GM18873 (cell line): ENCODE measurements around the gene SSTR5.
"Not testable (repeated sequence)": the region's sequence is repeated elsewhere in the genome, so short reads cannot be mapped to it uniquely, and the experiment has no call there.

Experiments used
- ATAC-seq: cut with Tn5 transposase; IDR thresholded peaks from one replicate; pipeline ENCODE4 v1.9.1; 2021; ENCODE audit warnings: mild to moderate bottlenecking, moderate library complexity, moderate number of reproducible peaks; ENCODE audit not compliant: unreplicated experiment, low FRiP score

SSTR5 gene

DNA sequence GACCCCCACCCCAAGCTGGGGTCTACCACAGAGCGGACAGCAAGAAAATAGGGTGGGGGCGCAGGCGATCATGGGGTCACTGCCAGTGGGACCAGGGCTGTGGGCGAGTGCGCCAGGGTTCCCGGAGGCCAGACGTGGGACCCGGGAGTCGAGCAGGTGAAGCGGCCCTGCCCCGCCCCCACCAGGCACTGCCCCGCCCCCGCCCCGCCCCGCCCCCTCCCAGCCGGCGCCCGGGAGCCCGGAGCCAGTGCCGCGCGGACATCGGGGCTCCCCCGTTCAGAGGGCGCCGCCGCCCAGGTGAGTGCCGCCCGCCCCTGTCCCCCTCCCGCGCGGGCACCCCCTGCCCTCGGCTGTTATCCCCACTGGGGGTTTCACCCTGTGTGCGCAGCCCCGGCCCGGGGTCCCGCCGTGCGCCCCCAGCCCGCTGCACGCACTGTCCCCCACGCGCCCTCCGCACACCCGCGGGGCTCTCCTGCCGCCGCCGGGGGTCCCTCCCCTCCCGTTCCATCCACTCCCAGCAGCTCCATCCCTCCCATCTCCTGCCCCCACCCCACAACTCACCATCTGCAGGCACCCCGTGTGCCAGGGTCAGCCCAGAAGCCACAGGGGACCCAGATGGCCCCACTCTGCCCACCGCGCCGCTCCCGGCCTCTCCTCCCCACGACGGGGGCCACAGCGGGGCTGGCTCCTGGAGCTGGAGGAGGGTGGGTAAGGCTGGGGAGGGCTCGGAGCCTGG is at the start of gene SSTR5:
Gene SSTR5, plus strand, starts transcription at position 222 of the 736 bp plus-strand sequence. CDS start 6,122 bp downstream, outside the sequence.
- ATAC-seq: no peak

DNA sequence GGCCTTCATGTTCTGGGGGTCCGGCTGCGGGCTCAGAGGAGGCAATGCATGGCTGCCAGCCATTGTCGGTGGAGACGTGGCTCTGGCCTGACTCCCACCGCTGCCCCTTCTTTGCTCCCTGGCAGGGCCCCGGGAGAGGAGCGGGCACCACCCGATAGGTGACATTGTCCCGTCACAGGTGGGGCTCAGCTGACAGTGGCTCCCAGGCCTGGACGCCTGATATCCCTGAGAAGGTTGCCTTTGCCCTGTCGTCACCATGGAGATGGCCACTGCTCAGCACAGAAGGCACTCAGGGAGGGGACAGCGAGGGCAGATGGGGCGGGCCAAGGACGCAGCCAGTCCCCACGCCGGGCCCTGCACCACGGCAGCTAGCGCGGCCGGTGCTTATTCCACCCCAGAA is 48.4 kb upstream of the SSTR5 start:
- no peak for ATAC-seq

DNA sequence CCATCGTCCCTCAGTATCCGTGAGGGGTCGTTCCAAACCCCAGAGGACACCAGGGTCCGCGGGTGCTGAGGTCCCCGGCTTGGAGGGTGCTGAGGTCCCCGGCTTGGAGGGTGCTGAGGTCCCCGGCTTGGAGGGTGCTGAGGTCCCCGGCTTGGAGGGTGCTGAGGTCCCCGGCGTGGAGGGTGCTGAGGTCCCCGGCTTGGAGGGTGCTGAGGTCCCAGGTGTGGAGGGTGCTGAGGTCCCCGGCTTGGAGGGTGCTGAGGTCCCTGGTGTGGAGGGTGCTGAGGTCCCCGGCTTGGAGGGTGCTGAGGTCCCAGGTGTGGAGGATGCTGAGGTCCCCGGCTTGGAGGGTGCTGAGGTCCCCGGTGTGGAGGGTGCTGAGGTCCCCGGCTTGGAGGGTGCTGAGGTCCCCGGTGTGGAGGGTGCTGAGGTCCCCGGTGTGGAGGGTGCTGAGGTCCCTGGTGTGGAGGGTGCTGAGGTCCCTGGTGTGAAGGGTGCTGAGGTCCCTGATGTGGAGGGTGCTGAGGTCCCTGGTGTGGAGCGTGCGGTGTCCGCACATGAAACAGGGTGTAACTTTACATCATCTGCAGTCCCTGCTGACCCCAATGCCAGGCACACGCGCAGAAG is 47.3 kb upstream of the SSTR5 start:
- not testable (repeated sequence) for ATAC-seq

DNA sequence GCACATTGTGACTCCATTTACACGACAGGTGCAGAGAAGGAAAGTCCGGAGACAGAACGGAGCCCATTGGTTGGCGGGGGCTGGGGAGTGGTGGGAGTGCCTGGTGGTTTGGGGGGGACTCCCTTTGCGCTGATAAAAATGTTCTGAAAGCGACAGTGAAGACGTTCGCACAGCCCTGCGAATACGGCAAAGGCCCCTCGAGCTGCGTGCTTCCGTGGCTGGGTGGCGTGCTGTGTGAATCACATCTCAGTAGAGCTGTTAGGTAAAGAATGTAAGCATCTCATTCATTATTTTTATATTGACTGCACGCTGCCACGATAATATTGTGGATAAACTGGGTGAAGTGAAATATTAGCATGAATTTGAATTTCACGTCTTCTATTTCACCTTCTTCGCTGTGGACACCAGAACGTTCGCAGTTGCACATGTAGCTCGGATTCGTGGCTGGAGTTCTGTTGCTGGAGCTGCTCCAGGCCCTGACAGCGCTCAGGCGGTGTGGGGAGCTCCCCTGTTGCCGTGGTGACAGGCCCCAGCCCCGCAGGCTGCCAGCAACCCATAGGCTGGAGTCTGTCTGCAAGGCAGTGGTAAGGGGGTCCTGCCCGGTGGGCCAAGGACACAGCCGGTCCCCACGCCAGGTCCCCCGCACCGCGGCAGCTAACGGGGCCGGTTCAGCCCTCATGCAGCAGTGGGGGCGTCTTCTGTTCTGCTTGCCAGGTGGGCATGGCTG is 46.3 kb upstream of the SSTR5 start:
- no peak for ATAC-seq

DNA sequence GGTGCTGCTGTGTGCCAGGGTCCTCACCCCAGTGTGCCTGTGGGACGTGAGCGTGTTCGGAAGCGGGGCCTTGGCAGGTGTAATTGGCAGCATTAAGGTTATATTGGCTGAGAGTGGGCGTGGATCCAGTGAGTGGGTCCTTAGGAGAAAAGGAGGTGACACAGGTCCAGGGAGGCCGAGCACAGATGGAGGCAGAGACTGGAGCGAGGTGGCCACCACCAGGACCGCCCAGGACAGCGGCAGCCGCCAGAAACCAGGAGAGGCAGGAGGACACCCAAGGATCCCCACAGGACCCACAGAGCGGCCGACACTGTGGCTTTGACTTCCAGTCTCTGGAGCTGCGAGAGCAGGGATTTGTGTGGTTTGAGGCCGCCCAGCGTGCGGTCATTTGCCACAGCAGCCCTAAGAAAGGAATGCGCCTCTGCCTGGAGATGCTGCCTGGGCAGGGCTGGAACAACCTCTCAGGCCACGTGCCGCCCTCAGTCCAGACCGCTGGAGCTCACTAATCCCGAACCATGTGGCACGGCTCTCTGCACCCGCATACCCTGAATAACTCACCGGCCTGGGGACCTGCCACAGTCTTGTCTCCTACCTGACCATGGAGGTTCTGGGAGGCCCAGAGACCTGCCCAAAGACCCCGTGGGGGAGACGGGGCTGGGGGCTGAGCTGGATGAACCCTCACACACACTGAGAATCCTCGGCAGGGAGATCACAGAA is 45.6 kb upstream of the SSTR5 start:
- no peak for ATAC-seq

DNA sequence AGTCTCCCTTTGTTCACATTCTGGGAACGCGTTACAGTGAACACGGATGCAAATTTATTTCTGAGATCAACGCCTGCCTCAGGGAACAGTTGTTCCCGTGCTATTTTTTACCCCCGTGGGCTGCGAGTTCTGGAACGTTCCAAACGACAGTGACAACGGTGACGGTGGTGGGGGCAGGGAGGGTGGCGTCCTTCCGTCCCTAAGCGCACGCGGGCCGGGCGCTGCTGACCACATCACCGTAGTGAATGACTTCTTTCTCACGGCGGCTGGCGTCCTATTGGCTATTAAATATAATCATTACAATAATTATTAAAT is 45.1 kb upstream of the SSTR5 start:
- ATAC-seq: no peak

DNA sequence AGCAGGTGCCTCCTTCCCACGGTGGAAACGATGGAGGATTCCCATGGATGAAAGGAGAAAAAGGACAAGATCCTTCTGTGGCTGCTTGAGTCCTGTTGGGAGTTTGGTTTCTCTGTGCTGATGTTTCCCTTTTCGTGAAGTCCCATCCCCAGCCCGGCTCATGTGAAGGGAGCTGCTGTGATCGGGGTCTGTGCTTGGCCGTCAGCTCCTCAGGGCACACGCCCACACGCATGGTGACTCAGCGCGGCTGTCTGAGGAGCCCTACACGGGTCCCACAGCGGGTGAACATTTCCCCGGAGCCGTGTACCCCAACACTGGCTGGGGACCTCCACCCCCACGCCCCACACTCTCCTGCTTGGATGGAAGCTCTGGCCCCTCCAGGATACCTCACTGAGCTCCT is 44.5 kb upstream of the SSTR5 start:
- no peak for ATAC-seq

DNA sequence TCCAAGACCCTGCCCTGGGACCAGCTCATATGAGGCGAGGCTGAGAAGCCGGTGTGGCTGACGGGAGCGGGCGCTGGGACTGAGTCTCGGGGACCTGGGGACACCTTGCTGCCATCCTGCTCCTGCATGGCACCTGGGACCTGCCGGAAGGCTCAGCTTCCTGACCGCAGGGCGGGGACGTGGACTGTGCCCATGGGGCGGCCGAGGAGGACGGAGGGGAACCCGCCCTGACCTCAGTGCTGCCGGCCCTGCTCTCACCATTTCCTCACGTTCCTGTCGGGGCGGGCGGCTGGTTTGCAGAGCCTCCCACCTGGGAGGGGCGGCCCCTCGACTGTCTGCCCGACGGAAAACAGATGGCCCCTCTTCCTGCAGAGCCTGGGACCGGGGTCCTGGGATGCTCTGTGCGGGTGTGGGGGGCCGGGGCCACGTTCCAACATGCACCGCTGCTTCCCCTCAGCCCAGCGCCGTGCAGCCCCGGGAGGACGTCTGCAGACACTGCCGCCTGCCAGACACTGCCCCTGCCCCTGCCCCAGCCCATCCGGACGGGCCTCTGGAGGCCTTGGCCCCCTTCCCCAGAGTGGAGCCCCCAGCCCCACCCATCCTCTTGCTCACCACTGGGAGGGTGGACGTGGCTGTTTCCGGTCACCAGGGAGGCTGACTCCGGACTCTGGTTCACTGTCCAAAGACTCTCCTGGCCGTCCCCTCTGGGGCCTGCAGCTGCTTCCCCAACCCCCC is 43.9 kb upstream of the SSTR5 start:
- ATAC-seq: no peak

DNA sequence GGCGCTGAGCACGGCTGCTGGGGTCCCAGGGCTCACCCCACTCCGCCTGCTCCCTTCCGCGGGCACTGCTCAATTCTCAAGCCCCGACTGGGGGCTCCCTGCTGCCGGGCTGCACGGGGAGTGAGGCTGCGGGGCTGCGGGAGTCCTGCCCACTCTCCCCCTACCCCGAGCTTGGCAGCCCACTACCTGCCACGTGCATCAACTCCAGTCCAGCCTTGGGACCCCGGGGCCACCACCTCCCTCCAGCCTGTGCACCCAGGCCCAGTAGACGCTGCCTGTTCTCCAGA is 43.3 kb upstream of the SSTR5 start:
- no peak for ATAC-seq

DNA sequence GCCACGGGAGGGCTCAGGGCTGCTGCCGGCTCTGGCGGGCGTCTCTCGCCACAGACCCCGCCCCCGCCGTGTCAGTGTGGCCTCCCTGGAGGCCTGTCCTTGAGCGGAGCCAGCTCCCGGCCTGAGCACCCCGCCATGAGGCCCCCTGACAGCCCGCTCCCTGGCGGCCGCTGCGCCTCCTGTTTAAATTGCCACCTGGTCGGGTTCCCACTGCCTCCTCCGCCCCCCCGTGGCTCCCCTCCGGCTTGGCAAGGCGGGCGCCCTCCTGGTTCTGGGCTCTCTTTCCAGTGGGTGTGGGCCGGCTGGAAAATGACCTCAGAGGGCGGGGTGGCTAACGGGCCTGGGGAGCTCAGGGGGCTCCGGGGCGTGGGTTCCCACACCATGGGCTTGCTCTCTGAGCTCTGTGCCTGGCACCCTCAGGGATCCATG is 42.1 kb upstream of the SSTR5 start:
- no peak for ATAC-seq

DNA sequence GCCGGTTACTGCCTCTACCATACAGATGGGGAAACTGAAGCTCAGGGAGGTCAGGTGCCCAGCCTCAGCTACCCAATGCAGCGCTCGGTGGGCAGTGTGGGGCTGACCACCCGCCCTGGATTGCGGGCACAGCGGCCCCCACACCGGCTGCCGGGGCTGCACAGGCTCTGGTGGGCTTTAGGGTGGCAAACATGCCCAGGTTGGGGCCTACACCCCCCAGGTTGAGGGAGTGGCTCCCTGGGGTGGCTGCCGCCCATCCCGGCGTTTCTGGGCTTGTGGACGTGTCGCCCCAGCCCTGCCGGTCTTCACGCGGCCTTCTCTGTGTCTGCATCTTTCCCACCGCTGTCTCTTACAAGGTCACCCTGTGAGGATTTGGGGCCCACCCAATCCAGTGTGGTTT is 40.9 kb upstream of the SSTR5 start:
- ATAC-seq: no peak

DNA sequence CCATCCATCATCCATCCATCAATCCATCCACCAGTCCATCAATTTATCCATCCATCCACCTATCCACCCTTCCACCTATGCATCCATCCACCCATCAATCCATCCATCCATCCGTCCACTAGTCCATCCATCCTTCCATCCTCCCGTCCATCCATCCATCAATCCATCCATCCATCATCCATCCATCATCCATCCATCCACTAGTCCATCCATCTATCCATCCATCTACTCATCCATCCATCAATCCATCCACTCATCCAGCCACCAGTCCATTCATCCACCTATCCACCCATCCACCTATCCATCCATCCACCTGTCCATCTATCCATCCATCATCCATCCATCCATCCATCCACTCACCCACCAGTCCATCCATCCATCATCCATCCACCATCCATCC is 39.9 kb upstream of the SSTR5 start:
- no peak for ATAC-seq

DNA sequence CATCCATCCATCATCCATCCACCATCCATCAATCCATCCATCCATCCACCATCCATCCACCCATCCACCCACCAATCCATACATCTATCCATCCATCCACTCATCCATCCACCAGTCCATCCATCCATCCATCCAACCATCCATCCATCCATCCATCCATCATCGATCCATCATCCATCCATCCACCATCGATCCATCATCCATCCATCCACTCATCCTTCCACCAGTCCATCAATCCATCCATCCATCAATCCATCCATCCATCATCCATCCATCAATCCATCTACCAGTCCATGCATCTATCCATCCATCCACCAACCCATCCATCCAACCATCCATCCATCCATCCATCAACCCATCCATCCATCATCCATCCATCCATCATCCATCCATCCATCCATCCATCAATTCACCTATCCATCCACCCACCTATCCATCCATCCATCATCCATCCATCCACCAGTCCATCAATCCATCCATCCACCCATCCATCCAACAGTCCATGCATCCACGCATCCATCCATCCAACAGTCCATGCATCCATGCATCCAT is 39.3 kb upstream of the SSTR5 start:
- no peak for ATAC-seq

DNA sequence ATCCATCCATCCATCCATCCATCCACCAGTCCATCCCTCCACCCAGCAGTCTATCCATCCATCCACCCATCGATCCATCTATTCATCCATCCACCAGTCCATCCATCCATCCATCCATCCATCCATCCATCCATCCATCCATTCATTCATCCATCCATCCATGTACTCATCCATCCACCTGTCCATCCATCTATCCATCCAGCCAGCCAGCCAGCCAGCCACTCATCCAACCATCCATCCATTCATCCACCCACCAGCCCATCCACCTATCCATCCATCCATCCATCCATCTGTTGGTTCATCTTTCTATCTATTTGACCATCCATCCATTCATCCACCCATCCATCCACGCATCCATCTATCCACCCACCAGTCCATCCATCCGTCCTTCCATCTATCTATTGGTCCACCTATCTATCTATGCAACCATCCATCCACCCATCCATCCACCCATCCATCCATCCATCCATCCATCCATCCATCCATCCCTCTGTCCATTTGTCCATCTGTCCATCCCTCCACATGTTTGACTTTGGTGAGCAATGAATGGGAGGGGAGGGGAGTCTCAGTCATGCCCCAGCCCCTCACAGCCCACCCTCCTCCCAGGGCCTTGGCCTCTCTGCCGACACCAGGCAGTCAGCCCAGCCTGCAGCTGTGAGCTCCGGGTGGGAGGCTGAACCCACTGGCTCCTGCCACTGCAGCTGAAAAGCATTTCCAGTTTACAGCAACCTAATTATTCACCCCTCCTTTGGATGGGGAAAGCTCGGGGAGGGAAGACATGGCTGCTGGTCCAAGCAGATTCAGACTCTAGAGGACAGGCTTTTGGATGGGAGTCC is 38.1 kb upstream of the SSTR5 start:
- no peak for ATAC-seq

DNA sequence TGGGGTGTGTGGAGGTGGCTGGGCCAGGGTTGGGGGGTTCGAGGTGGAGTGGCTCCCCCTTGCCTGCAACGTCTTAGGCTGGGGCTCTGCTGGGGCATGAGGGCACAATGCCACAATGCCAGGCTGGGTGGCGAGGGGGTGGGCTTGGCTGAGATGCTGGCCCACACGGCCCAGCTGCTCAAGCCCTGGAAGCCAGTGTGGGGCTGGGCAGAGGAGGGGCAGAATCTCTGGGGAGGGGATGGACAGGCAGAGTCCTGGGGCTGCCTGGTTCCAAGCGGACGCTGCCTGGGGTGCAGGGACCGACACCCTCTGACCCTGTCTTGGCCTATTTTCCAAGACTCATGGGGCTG is 37.5 kb upstream of the SSTR5 start:
- no peak for ATAC-seq

DNA sequence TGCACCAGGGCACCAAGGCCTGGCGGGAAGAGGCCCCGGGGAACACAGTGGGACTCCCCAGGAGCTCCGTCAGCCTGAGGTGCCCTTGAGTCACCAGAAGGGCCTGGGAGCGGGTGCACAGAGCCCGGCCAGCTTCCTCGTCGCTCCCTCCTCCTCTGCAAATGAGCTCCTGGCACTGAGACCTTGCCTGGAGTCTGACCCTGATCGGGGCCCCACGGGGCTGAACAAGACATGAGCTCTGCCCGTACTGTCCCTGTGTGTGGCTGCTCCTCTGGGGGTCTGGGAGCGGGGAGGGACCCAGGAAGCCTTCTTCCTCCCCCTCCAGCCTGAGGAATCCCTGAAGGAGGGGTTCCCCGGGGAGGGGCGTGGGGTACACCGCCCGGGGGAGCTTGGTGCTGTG is 36.4 kb upstream of the SSTR5 start:
- no peak for ATAC-seq

DNA sequence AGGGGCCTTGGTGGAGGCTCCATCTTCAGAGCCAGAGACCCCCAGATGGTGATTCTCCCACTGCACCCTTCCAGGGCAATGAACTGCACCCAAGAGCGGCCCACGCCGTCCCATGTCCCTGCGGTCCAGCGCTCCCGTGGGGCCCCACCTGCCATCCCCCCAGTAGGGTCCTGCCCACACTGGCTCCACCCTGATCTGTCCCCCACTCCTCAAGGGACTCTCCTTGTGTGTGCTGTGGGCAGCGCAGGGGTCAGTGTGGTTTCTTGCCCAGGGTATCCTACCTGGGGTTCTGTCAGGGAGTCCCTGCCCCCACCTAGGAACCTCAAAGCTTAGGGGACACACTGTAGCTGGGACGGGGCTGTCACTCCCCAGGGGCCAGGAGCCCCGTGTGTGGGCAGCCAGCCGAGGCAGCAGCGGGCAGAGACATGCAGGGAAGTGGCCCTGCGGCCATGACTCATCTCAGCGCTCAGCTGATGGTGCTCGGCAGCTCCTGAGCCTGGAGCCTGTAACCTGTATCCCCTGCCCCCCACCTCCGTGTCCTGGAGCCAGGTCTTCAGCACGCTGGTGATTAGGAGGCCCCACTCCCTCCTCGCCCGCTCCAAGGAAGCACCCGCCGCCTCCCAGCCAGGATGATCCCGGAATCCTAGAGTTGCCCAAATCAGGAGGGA is 35.7 kb upstream of the SSTR5 start:
- no peak for ATAC-seq

DNA sequence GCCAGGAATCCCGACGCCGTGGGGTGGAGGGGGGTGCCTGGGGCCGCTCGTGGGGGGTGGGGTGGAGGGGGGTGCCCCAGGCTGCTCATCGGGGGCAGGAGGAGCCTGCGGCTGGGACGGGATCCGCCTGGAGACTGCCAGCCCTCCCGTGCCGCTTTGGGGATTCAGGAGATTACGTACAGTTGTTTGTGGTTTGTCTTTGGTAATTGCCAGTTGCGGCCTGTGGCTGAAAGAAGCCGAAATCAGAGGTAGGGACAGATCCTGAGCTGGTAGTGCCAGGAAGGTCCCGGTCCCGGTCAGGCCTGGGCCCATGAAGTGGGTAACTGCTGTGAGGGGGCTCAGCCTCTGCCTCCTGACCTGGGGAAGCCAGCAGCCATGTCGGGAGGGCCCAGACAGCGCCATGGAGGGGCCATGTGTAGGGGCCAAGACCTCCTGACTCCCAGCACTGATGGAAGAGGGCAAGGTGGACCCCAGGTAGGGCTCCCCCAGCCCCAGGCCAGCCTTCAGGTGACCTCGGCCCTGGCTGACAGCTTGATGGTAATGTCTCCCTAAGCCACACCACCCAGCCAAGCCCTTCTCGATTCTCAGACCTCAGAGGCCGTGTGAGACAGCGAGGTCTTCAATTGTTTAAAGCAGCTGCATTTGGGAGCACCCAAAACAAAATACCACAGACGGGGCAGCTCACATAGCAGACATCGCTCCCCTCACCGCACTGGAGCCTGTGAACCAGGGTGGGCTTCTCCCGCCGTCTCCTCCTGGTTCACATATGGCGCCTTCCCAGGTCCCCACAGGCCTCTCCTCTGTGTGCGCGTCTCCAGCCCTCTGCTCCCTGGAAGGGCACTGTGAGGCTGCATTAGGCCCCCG is 34.9 kb upstream of the SSTR5 start:
- ATAC-seq: no peak
